Fibroblast of lung (primary cell): ENCODE measurements around the gene PIGZ.

Experiments used
- EZH2 ChIP-seq: IDR thresholded peaks from 2 replicates; pipeline ENCODE4 v1.5.1; 2012; ENCODE audit warnings: low read length, control low read depth, mild to moderate bottlenecking; ENCODE audit errors: missing control alignments
- TF ChIP-seq, protein P1 (sequence below), 2 donors: IDR thresholded peaks in 1 of 2; conservative IDR thresholded peaks in 1 of 2; 1 replicate in 1 of 2; 2 replicates in 1 of 2; pipeline ENCODE4 v1.5.1; 2011 to 2012; ENCODE audit warnings: low read length in 2 of 2, control low read depth in 1 of 2, inconsistent platforms in 1 of 2, low read depth in 1 of 2, mild to moderate bottlenecking in 1 of 2

DNA sequence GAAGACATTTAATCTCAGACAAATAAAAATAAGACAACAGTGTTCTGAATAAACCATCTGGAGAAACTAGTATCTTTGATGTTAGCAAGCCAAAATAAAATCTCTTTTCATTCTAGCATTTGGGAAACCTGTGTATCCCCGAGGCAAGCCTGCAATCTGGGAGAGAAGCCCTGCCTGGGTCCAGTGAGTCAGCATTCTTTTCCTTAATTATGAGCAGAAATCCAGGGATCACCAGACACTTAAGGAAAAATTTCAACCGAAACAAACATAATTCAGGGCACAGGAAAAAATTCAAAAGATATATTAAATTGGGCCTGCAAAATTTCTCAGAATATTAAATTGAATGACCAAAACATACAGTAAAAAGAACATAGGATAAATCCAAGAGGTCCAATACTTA, 30.5 kb downstream of the PIGZ start:
- TF ChIP-seq, protein P1, sequence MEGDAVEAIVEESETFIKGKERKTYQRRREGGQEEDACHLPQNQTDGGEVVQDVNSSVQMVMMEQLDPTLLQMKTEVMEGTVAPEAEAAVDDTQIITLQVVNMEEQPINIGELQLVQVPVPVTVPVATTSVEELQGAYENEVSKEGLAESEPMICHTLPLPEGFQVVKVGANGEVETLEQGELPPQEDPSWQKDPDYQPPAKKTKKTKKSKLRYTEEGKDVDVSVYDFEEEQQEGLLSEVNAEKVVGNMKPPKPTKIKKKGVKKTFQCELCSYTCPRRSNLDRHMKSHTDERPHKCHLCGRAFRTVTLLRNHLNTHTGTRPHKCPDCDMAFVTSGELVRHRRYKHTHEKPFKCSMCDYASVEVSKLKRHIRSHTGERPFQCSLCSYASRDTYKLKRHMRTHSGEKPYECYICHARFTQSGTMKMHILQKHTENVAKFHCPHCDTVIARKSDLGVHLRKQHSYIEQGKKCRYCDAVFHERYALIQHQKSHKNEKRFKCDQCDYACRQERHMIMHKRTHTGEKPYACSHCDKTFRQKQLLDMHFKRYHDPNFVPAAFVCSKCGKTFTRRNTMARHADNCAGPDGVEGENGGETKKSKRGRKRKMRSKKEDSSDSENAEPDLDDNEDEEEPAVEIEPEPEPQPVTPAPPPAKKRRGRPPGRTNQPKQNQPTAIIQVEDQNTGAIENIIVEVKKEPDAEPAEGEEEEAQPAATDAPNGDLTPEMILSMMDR (conservative IDR thresholded peaks at IDR 0.05 in 1 of 2, IDR thresholded peaks at IDR 0.05 in 1 of 2; ENCODE audit: low read depth in 1 of 2, low read length in 2 of 2), result no peak
- TF ChIP-seq EZH2, result no peak
